Calu3 (cell line): Measurements from ENCODE around the gene RIN1. TPM values are rescaled to one million over a fixed set of nuclear protein-coding genes. Genes with fewer than 3 reads are reported as not detected.
A peak's percentile ranks its signal among the peaks of the same experiment; 100 is the strongest.

Experiments used
- BruUV-seq: library from RNA; stranded (reverse); fragments of 400-500 nt; replicated peaks from 2 replicates; lab custom pipeline; 2021; lab: Mats Ljungman, UMichigan
- CTCF ChIA-PET: fragments of 300-600 bp; sonication (Branson Sonifier 250); formaldehyde crosslinking; loops from one replicate; lab custom pipeline; 2022; ENCODE audit warnings: antibody characterized with exemption; lab: Charles Lee
- DNase-seq: peaks from one replicate; pipeline ENCODE4 v3.0.0; 2022
- H3K27ac Mint-ChIP-seq: one replicate; pipeline ENCODE4 v1.8.0; 2022; ENCODE audit warnings: mixed read lengths; ENCODE audit not compliant: unreplicated experiment
- H3K27me3 Mint-ChIP-seq: one replicate; pipeline ENCODE4 v1.8.0; 2022; ENCODE audit warnings: mixed read lengths; ENCODE audit not compliant: unreplicated experiment
- H3K36me3 Mint-ChIP-seq: one replicate; pipeline ENCODE4 v1.8.0; 2022; ENCODE audit warnings: mild to moderate bottlenecking, moderate library complexity, mixed read lengths; ENCODE audit not compliant: insufficient read depth, unreplicated experiment
- H3K4me1 Mint-ChIP-seq: one replicate; pipeline ENCODE4 v1.8.0; 2022; ENCODE audit warnings: mild to moderate bottlenecking, low read depth, mixed read lengths; ENCODE audit not compliant: unreplicated experiment
- H3K4me3 Mint-ChIP-seq: one replicate; pipeline ENCODE4 v1.8.0; 2022; ENCODE audit warnings: mild to moderate bottlenecking, low read depth, moderate library complexity, mixed read lengths; ENCODE audit not compliant: unreplicated experiment
- H3K9me3 Mint-ChIP-seq: one replicate; pipeline ENCODE4 v1.8.0; 2022; ENCODE audit warnings: low read depth, mixed read lengths; ENCODE audit not compliant: unreplicated experiment
- intact Hi-C: fragments of 100-400 bp; cut with micrococcal nuclease; formaldehyde crosslinking; loops from one replicate; pipeline ENCODE4 v1.10.0; 2022; ENCODE audit not compliant: unreplicated experiment
- total RNA-seq: library from RNA; stranded (reverse); gene quantifications from 2 replicates; pipeline ENCODE4 v1.2.3, GENCODE V29; 2022
- TF ChIP-seq, protein P1 (sequence below): fragments of 200-600 bp; IDR thresholded peaks from one replicate; pipeline ENCODE4 v1.8.0; 2022; ENCODE audit warnings: antibody characterized with exemption; ENCODE audit not compliant: unreplicated experiment

RIN1 gene
- total RNA-seq, 1 experiment from 2014 or later = 17.6 TPM

DNA sequence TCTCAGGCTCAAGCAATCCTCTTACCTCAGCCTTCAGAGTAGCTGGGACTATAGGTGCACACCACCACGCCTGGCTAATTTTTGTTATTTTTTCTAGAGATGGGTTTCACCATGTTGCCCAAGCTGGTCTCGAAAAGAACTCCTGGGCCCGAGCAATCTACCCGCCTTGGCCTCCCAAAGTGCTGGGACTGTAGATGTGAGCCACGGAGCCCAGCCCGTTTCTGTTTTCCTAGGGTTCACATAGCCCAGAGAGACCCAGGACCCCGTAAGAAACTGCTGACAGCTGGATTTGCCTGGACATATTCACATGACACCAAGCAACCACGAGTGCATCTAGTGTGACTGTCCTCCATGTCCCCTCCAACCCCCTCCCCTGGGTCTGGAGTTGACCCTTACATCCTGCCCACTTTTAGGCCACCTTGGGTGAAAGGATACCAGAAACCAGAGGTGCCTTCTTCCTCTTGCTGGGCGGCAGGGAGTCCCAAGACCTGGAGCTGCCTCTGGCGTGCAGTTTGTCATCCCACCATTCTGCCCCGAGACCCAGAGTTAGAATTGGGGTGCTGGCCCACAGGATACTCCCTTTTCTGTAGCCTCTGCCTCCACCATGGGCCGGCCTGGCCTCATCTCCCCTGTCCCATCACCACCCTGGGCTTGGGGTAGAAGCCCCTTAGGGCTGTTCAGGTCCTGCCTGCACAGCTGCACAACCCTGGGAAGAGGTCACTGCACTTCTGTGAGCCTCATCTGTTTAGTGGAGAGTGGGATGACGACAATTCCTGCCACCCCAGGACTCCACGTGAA, 3.7 kb upstream of the RIN1 start:
- intact Hi-C loops = no loop called here
- Mint-ChIP-seq H3K27ac (no peak overlapping the region), H3K9me3 (no peaks in the 10 kb centered on the region), H3K4me1 (peaks cover 38% of the 10 kb centered on the region), H3K27me3 (no peaks in the 10 kb centered on the region), H3K36me3 (peaks cover 43% of the 10 kb centered on the region), H3K4me3 (no peak overlapping the region)
- no TSS peak for BruUV-seq
- DNase-seq = no peak
- CTCF ChIA-PET = interaction anchor here (0.6 kb wide), 2 partner anchors 13 to 23 kb away, joined by 3 read pairs; partner anchors contain the start of gene CD248
- TF ChIP-seq, protein P1, sequence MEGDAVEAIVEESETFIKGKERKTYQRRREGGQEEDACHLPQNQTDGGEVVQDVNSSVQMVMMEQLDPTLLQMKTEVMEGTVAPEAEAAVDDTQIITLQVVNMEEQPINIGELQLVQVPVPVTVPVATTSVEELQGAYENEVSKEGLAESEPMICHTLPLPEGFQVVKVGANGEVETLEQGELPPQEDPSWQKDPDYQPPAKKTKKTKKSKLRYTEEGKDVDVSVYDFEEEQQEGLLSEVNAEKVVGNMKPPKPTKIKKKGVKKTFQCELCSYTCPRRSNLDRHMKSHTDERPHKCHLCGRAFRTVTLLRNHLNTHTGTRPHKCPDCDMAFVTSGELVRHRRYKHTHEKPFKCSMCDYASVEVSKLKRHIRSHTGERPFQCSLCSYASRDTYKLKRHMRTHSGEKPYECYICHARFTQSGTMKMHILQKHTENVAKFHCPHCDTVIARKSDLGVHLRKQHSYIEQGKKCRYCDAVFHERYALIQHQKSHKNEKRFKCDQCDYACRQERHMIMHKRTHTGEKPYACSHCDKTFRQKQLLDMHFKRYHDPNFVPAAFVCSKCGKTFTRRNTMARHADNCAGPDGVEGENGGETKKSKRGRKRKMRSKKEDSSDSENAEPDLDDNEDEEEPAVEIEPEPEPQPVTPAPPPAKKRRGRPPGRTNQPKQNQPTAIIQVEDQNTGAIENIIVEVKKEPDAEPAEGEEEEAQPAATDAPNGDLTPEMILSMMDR = no peak

DNA sequence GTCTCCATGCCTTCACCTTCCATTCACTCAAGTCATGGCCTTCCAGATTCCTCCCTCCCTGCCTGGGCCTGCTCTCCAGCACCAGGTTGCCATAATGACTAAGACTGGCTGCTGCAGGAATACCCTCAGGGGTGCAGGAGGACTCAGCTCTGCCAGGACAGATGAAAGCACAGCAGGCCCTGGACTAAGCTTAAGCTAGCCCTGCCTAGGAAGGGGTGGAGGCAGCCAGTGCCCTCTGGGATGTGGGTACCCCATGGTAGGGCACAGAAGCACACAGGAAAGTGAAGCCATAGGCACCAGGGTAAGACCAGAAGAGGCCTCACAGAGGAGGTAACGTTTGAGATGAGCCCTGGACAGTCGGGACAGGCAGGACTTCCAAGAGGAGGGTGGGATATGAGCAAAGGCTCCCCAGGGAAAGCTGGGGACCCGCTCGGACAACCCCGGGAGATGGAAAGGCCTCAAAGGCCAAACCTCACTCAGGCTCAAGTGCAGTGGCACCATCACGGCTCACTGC, 3.0 kb upstream of the RIN1 start:
- peaks cover 38% of the 10 kb centered on the region for H3K4me1 Mint-ChIP-seq
- H3K27me3 Mint-ChIP-seq = no peaks in the 10 kb centered on the region
- DNase-seq = no peak
- H3K27ac Mint-ChIP-seq = no peak overlapping the region
- no peaks in the 10 kb centered on the region for H3K9me3 Mint-ChIP-seq
- TF ChIP-seq, protein P1 = no peak
- H3K4me3 Mint-ChIP-seq = no peak overlapping the region
- intact Hi-C loops = no loop called here
- CTCF ChIA-PET = interaction anchor here (0.6 kb wide), 2 partner anchors 14 to 22 kb away, joined by 3 read pairs; partner anchors contain the start of gene CD248
- no TSS peak for BruUV-seq
- H3K36me3 Mint-ChIP-seq = peaks cover 37% of the 10 kb centered on the region

DNA sequence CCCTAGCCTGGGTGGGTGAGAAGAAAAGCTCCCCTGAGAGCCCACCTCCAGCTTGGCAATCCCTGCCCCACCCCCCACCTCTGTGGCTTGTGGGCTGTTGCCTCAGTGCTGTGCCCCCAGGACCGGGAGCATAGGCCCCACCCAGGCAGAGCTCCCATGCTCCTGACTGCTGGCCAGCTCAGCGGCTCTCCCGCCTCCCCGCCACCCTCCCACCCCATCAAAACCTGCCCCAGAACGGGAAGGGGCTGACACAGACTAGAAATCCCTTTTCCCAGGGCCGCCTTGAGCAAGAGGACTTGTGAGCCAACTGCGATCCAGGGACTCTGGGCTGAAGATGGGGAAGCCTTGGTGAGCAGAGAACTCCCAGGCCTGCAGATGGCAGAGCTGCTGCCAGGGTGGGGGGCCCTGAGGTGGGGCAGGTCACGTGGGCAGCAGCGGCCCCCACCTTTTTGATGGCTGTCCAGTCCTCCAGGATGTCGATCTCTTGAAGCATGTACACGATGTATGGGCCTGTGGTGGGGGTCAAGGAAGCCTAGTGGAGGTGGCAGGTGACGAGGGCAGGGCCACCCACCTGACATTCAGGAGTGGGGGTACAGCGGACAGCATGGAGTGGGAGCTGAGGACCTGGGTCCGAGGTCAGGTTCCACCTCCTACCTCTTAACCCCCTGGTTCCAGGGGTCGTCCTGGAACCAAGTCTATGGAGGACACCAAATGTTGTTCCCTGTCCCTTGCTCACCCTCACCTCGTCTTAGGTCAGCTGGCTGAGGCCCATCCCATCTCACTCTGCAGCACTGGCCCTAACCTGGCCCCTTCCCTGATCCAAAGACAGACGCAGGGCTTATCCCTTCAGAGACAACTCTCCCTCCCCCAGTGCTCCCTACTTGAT, 2.3 kb upstream of the RIN1 start:
- no peak overlapping the region for H3K4me3 Mint-ChIP-seq
- intact Hi-C loops = no loop called here
- no peak overlapping the region for H3K27ac Mint-ChIP-seq
- CTCF ChIA-PET = interaction anchor here (0.6 kb wide), 1 partner anchor 16 kb away, joined by 3 read pairs; no protein-coding TSS in a partner anchor
- TF ChIP-seq, protein P1 = no peak
- H3K4me1 Mint-ChIP-seq = peaks cover 32% of the 10 kb centered on the region
- no peak for DNase-seq
- H3K27me3 Mint-ChIP-seq = no peaks in the 10 kb centered on the region
- H3K36me3 Mint-ChIP-seq = peaks cover 34% of the 10 kb centered on the region
- no peaks in the 10 kb centered on the region for H3K9me3 Mint-ChIP-seq
- BruUV-seq = no TSS peak

DNA sequence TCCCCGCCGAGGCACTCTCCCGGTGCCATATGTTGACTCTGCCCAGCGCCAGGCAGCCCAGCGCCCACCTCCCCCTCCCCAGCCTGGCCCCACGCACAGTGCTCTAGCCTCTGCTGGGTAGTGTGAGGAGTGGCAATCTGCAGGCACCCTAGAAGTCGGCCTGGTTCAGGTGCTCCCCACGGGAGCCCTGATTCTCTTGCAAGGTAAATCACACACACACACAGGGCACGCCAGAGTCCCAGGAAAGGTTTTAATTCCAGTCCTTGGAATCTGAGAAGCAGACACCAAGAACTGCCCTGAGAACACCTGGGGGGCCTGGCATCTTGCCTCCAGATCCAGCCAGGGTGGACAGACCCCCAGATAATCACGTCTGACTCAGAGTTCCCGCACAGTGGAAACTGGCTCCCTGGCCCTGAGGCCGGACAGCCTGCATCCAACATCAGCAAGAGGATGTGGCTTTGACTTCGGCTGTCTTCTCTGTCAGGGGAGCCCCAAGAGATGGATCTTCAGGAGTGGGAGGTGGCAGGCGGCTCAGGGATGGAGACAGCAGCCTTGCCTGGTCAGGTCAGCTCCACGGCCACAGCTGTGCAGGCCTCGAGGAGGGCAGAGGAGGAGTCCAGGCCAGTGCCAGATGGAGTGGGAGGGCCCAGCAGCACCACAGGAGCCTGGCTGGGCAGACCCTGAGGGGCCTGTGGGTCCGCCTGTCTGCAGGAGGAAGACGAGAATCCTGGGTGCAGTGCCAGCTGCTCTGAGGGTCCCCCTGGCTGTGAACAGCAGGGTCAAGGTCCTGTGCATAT, 1.1 kb upstream of the RIN1 start:
- DNase-seq = no peak
- TF ChIP-seq, protein P1 = no peak
- no peaks in the 10 kb centered on the region for H3K27me3 Mint-ChIP-seq
- BruUV-seq = no TSS peak
- no peaks in the 10 kb centered on the region for H3K9me3 Mint-ChIP-seq
- CTCF ChIA-PET = no interaction called here
- peak overlapping the region; percentile 94 for H3K4me3 Mint-ChIP-seq
- intact Hi-C loops = no loop called here
- H3K4me1 Mint-ChIP-seq = peaks cover 24% of the 10 kb centered on the region
- peaks cover 37% of the 10 kb centered on the region for H3K36me3 Mint-ChIP-seq
- peak overlapping the region; percentile 86 for H3K27ac Mint-ChIP-seq
